ENCODE results near the gene TUBD1. TPM values are rescaled to one million over a fixed set of nuclear protein-coding genes. Genes with fewer than 3 reads are reported as not detected.

Gene TUBD1
- total and polyA plus RNA-seq, 9 donors: 9.1 to 22.9 (median 13.9) TPM

GRCh38 chr17:59872351-59872750 lies 20.4 kb downstream of the TUBD1 start:
- DNase-seq: no peak
- no peak overlapping the region for H3K4me3 ChIP-seq
- TF ChIP-seq EP300 (IDR thresholded peaks at IDR 0.05): no peak
- no peak for TF ChIP-seq POLR2A (IDR thresholded peaks at IDR 0.05)
- TF ChIP-seq, protein P1, sequence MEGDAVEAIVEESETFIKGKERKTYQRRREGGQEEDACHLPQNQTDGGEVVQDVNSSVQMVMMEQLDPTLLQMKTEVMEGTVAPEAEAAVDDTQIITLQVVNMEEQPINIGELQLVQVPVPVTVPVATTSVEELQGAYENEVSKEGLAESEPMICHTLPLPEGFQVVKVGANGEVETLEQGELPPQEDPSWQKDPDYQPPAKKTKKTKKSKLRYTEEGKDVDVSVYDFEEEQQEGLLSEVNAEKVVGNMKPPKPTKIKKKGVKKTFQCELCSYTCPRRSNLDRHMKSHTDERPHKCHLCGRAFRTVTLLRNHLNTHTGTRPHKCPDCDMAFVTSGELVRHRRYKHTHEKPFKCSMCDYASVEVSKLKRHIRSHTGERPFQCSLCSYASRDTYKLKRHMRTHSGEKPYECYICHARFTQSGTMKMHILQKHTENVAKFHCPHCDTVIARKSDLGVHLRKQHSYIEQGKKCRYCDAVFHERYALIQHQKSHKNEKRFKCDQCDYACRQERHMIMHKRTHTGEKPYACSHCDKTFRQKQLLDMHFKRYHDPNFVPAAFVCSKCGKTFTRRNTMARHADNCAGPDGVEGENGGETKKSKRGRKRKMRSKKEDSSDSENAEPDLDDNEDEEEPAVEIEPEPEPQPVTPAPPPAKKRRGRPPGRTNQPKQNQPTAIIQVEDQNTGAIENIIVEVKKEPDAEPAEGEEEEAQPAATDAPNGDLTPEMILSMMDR (IDR thresholded peaks at IDR 0.05): no peak
- no peak overlapping the region for H3K27ac ChIP-seq
- H3K36me3 ChIP-seq: no peaks in the 10 kb centered on the region
- no peaks in the 10 kb centered on the region for H3K4me1 ChIP-seq (ENCODE audit: insufficient read depth)
- intact Hi-C loops (cut with DNase I): no loop called here
- no peaks in the 10 kb centered on the region for H3K9me3 ChIP-seq
- H3K27me3 ChIP-seq: no peaks in the 10 kb centered on the region

GRCh38 chr17:59870482-59870881 lies 22.3 kb downstream of the TUBD1 start:
- Histone ChIP-seq H3K4me1 (ENCODE audit: insufficient read depth) (no peaks in the 10 kb centered on the region), H3K27ac (no peak overlapping the region), H3K4me3 (no peak overlapping the region), H3K9me3 (no peaks in the 10 kb centered on the region), H3K36me3 (no peaks in the 10 kb centered on the region), H3K27me3 (no peaks in the 10 kb centered on the region)
- TF ChIP-seq, protein P1 (IDR thresholded peaks at IDR 0.05): no peak
- TF ChIP-seq POLR2A (IDR thresholded peaks at IDR 0.05) (no peak), EP300 (IDR thresholded peaks at IDR 0.05) (no peak)
- peak in 1 of 5 donors; percentile 15 for DNase-seq
- intact Hi-C loops (cut with DNase I): no loop called here
- 85 to 90% (median 88%) methylated on average over 8 of the region's 8 CpGs for WGBS, 3 donors

DNA sequence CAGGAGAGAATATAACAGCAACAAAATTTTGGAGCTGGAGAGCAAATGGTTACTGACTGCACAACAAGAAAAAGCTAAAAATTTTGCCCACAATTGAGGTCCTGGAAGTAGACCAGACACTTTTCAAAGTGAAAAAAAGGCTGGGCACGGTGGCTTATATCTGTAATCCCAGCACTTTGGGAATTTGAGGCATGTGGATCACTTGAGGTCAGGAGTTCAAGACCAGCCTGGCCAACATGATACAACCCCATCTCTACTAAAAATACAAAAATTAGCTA lies 22.9 kb downstream of the TUBD1 start:
- DNase-seq: no peak
- TF ChIP-seq, protein P1 (IDR thresholded peaks at IDR 0.05): no peak
- TF ChIP-seq EP300 (IDR thresholded peaks at IDR 0.05) (no peak), POLR2A (IDR thresholded peaks at IDR 0.05) (no peak)
- Histone ChIP-seq H3K9me3 (no peaks in the 10 kb centered on the region), H3K27me3 (no peaks in the 10 kb centered on the region), H3K4me1 (ENCODE audit: insufficient read depth) (no peaks in the 10 kb centered on the region), H3K27ac (no peak overlapping the region), H3K4me3 (no peak overlapping the region), H3K36me3 (no peaks in the 10 kb centered on the region)
- WGBS, 3 donors: 16 to 21% (median 17%) methylated on average over 1 of the region's 1 CpG
- intact Hi-C loops (cut with DNase I): loop anchor here in 1 of 4 donors (5.0 kb wide), 1 partner anchor 128 kb away; no protein-coding TSS in a partner anchor

- no peaks in the 10 kb centered on the region for H3K36me3 ChIP-seq
- intact Hi-C loops (cut with DNase I): loop anchor here in 1 of 4 donors (5.0 kb wide), 1 partner anchor 116 kb away; no protein-coding TSS in a partner anchor
- DNase-seq: no peak
- H3K4me1 ChIP-seq (ENCODE audit: insufficient read depth): no peaks in the 10 kb centered on the region
- H3K27ac ChIP-seq: no peak overlapping the region
- no peaks in the 10 kb centered on the region for H3K27me3 ChIP-seq
- no peaks in the 10 kb centered on the region for H3K9me3 ChIP-seq
- H3K4me3 ChIP-seq: no peak overlapping the region
- TF ChIP-seq POLR2A (IDR thresholded peaks at IDR 0.05) (no peak), EP300 (IDR thresholded peaks at IDR 0.05) (no peak)
- TF ChIP-seq, protein P1 (IDR thresholded peaks at IDR 0.05): no peak
- WGBS, 3 donors: 69 to 83% (median 76%) methylated on average over 3 of the region's 3 CpGs
Measured at GRCh38 chr17:59863616-59864015, 29.1 kb downstream of the TUBD1 start.

Data from ovary (tissue), 9 donors.